ENCODE results near the gene ZNF536. TPM values are rescaled to one million over a fixed set of nuclear protein-coding genes. Genes with fewer than 3 reads are reported as not detected.
"Not testable (repeated sequence)": the region's sequence is repeated elsewhere in the genome, so short reads cannot be mapped to it uniquely, and the experiment has no call there.

ZNF536 gene
- total RNA-seq, 2 experiments from 2014 or later: not detected

DNA sequence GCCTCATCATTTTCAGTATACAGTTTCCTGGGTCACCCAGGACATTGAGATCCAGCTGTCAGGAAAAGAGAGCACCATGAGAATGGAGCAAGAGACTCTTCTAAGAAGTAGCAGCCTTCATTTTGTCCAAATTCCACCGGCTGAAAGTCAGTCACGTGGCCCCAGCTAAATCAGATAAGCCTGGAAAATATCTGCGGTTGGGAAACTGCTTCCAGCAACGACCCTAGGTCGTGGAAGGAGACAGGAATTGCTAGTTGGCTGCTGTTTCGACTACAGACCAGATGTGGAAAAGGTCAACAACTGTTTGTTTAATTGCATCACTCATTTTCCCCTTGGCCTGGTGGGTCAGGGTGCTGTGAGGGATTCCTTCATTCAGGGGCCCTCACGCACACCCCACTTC lies 107.0 kb downstream of the ZNF536 start:
- Mint-ChIP-seq H3K9me3 (peaks cover 9% of the 10 kb centered on the region), H3K27ac (no peak overlapping the region), H3K36me3 (ENCODE audit: low read depth) (no peaks in the 10 kb centered on the region), H3K4me1 (ENCODE audit: low read depth) (no peaks in the 10 kb centered on the region), H3K27me3 (ENCODE audit: low read depth) (peaks cover 7% of the 10 kb centered on the region), H3K4me3 (no peak overlapping the region)
- DNase-seq: no peak
- CTCF ChIA-PET: interaction anchor here (1.0 kb wide), 1 partner anchor 1745 kb away, joined by 3 read pairs; no protein-coding TSS in a partner anchor
- intact Hi-C loops (cut with micrococcal nuclease): no loop called here

DNA sequence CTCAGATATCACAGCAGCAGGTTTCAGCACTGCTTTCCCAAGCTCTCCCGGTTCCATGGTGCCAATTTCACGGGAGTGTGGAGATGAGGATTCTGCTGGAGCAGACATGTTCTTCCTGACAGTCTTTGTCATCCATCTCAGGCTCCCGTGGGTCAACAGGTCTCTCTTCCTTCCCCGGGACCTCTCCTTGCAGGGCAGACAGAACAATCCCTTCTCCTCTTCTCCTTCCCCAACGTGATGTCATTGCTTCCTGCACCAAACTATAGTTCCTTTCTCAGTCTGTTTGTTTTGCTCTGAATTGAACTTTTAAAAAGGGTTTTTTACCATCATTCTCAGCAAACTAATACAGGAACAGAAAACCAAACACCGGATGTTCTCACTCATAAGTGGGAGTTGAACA lies 107.9 kb downstream of the ZNF536 start:
- intact Hi-C loops (cut with micrococcal nuclease): no loop called here
- Mint-ChIP-seq H3K36me3 (ENCODE audit: low read depth) (no peaks in the 10 kb centered on the region), H3K4me3 (no peak overlapping the region), H3K9me3 (peaks cover 11% of the 10 kb centered on the region), H3K4me1 (ENCODE audit: low read depth) (no peaks in the 10 kb centered on the region), H3K27me3 (ENCODE audit: low read depth) (peaks cover 7% of the 10 kb centered on the region), H3K27ac (no peak overlapping the region)
- CTCF ChIA-PET: no interaction called here
- no peak for DNase-seq

DNA sequence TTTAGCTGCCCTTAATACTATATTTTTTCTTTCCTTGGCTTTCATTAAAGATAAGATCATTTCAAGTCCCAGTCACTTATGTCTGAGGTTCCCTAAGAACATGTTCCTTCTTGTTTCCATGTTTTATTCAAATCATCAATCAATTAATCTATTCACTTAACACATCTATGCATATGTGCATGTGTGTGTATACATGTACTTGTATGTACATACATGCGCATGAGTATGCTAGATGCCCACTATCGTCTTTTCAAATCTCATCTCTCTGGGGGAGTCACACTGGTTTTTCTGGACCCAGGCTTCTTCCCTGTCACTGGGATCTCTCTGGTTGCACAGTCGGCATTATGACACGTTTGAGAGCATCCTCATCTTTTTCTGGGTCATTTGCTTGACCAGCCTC lies 108.9 kb downstream of the ZNF536 start:
- CTCF ChIA-PET: no interaction called here
- H3K9me3 Mint-ChIP-seq: peaks cover 11% of the 10 kb centered on the region
- DNase-seq: no peak
- H3K4me1 Mint-ChIP-seq (ENCODE audit: low read depth): no peaks in the 10 kb centered on the region
- H3K27me3 Mint-ChIP-seq (ENCODE audit: low read depth): peaks cover 7% of the 10 kb centered on the region
- no peak overlapping the region for H3K4me3 Mint-ChIP-seq
- H3K36me3 Mint-ChIP-seq (ENCODE audit: low read depth): no peaks in the 10 kb centered on the region
- H3K27ac Mint-ChIP-seq: no peak overlapping the region
- intact Hi-C loops (cut with micrococcal nuclease): no loop called here

DNA sequence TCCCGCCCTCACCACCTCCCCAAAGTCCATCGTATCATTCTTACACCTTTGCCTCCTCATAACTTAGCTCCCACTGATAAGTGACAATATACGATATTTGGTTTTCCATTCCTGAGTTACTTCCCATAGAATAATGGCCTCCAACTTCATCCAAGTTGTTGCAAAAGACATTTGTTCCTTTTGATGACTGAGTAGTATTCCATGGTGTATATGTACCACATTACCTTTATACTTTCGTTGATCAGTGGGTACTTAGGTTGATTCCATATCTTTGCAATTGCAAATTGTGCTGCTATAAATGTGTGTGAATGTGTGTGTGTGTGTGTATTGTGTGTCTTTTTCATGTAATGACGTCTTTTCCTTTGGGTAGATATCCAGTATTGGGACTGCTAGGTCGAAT lies 109.6 kb downstream of the ZNF536 start:
- peaks cover 10% of the 10 kb centered on the region for H3K27me3 Mint-ChIP-seq (ENCODE audit: low read depth)
- H3K9me3 Mint-ChIP-seq: peaks cover 11% of the 10 kb centered on the region
- H3K36me3 Mint-ChIP-seq (ENCODE audit: low read depth): no peaks in the 10 kb centered on the region
- no peak overlapping the region for H3K27ac Mint-ChIP-seq
- no peak for DNase-seq
- no peak overlapping the region for H3K4me3 Mint-ChIP-seq
- no peaks in the 10 kb centered on the region for H3K4me1 Mint-ChIP-seq (ENCODE audit: low read depth)
- intact Hi-C loops (cut with micrococcal nuclease): no loop called here
- CTCF ChIA-PET: no interaction called here

DNA sequence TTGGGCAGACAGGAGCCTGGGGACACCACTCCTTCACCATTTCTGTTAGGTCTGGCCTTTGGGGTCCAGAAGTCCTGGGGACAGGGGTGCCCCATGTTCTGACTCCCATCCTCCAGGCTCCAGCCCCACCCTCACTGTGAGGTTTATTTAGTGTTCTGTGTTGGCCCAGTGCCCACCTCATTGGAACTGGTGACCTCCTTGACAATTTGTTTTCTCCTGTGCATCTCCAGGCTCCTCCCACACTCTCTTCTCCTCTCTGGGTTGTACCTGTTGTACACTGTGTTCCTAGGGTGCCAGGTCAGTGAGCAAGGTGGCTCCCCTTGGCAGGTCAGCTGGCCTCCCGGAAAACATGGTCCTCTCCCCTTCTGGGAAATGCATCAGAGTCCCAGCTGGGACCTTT lies 110.8 kb downstream of the ZNF536 start:
- Mint-ChIP-seq H3K27ac (no peak overlapping the region), H3K4me3 (no peak overlapping the region), H3K36me3 (ENCODE audit: low read depth) (no peaks in the 10 kb centered on the region), H3K4me1 (ENCODE audit: low read depth) (no peaks in the 10 kb centered on the region), H3K9me3 (peaks cover 11% of the 10 kb centered on the region), H3K27me3 (ENCODE audit: low read depth) (peaks cover 8% of the 10 kb centered on the region)
- intact Hi-C loops (cut with micrococcal nuclease): no loop called here
- no peak for DNase-seq
- CTCF ChIA-PET: no interaction called here

DNA sequence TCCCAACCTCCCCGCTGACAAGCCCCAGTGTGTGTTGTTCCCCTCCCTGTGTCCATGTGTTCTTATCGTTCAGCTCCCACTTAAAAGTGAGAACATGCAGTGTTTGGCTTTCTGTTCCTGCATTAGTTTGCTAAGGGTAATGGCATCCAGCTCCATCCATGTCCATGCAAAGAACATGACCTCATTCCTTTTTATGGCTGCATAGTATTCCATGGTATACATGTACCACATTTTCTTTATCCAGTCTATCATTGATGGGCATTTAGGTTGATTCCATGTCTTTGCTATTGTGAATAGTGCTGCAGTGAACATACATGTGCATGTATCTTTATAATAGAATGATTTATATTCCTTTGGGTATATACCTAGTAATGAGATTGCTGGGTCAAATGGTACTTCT lies 114.1 kb downstream of the ZNF536 start:
- H3K4me1 Mint-ChIP-seq (ENCODE audit: low read depth); intact Hi-C loops (cut with micrococcal nuclease); H3K27me3 Mint-ChIP-seq (ENCODE audit: low read depth); H3K36me3 Mint-ChIP-seq (ENCODE audit: low read depth); H3K4me3 Mint-ChIP-seq; DNase-seq; CTCF ChIA-PET; H3K27ac Mint-ChIP-seq: not testable (repeated sequence)
- H3K9me3 Mint-ChIP-seq: peaks cover 11% of the 10 kb centered on the region

DNA sequence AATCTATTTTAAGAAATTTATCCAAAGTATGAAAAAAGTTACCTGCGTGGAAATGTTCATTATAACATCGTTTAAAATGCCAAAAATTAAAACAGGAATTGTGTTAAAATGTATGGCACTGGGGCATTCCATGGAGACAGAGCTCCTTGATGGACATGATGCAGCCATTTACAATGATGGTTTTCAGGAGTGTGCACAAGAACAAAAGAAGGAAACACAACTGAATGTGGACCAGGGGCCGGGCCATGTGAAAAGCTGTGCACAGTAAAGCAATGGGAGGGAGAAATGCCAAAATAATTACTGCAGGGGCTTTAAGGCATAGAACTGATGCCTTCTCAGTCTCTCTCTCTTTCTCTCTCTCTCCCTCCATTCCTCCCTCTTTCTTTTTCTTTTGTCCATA lies 115.0 kb downstream of the ZNF536 start:
- no peak overlapping the region for H3K4me3 Mint-ChIP-seq
- H3K4me1 Mint-ChIP-seq (ENCODE audit: low read depth): no peaks in the 10 kb centered on the region
- H3K27me3 Mint-ChIP-seq (ENCODE audit: low read depth): peaks cover 13% of the 10 kb centered on the region
- CTCF ChIA-PET: no interaction called here
- H3K36me3 Mint-ChIP-seq (ENCODE audit: low read depth): no peaks in the 10 kb centered on the region
- H3K9me3 Mint-ChIP-seq: peaks cover 7% of the 10 kb centered on the region
- no peak overlapping the region for H3K27ac Mint-ChIP-seq
- DNase-seq: no peak
- intact Hi-C loops (cut with micrococcal nuclease): no loop called here

DNA sequence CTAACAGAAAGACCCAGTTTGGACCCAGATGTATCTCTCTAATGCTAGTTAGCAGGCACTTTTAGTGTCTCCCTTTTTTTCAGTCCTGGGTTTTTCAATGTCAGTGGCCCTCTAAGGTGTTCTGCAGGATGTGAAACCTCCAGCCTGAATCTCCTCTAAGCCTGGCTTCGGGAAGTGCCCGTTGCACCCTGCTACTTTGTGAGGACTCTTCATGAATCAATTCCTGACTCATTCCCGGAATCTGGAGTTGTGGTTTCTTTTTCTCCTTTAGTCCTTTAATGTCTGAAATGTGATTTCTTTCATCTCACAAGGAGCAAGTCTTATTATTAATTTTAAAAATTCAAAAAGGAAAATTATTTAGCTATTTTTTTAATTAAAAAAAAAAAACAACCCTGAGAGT lies 116.0 kb downstream of the ZNF536 start:
- intact Hi-C loops (cut with micrococcal nuclease): no loop called here
- DNase-seq: no peak
- Mint-ChIP-seq H3K27me3 (ENCODE audit: low read depth) (peaks cover 14% of the 10 kb centered on the region), H3K36me3 (ENCODE audit: low read depth) (no peaks in the 10 kb centered on the region), H3K4me3 (no peak overlapping the region), H3K9me3 (peaks cover 7% of the 10 kb centered on the region), H3K27ac (no peak overlapping the region), H3K4me1 (ENCODE audit: low read depth) (no peaks in the 10 kb centered on the region)
- CTCF ChIA-PET: no interaction called here

DNA sequence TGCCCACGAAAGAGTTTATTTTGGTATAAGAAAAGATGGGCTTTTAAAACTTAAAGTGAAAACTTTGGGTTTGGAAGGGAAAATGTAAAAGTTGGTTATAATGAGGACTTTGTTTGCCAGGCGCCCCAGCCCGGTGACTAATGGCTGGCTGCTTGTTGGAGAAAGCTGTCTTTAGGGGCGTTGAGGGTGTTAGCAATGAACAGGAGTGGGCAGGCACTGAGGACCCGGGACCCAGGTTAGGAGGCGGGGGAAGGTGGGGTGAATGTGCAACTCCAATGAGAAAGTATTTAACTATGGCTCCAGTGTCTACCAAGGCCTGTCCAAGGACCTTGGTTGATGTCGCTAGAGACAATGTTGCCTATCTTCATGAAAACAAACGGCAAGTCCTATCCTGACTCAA lies 118.6 kb downstream of the ZNF536 start:
- CTCF ChIA-PET: no interaction called here
- H3K9me3 Mint-ChIP-seq: no peaks in the 10 kb centered on the region
- no peak overlapping the region for H3K27ac Mint-ChIP-seq
- DNase-seq: no peak
- no peaks in the 10 kb centered on the region for H3K4me1 Mint-ChIP-seq (ENCODE audit: low read depth)
- intact Hi-C loops (cut with micrococcal nuclease): no loop called here
- no peak overlapping the region for H3K4me3 Mint-ChIP-seq
- no peaks in the 10 kb centered on the region for H3K36me3 Mint-ChIP-seq (ENCODE audit: low read depth)
- peaks cover 11% of the 10 kb centered on the region for H3K27me3 Mint-ChIP-seq (ENCODE audit: low read depth)

DNA sequence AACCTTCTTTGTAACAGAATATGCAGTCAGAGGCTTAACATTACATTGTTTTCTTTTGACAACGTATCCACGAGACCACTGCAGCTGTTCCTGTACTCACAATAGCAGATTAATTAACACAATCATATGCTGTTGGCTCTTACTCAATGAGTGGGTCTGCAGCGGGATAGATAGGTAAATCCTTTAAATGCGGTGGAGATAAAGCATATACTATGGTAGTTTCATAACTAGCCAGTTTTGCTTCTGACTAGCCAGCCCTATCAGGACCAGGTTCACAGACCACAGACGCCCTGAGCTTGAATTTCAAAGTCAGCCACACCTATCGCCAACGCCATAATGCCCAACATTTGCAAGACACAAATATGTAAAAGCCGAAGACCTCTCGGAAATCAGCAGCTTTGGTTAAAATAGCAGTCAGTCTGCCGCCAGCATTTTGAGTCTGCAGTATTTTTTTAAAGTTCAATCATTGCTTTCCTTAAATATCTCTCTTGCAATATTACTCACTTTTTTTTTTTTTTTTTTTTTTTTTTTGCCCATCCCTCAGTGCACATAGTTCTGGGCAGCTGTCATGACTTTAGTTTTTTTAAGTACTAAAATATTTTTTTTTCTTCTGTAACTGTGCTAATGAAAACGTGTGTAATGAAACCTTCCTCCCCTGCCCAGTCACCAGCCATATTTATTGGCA lies 120.5 kb downstream of the ZNF536 start:
- H3K36me3 Mint-ChIP-seq (ENCODE audit: low read depth): no peaks in the 10 kb centered on the region
- peaks cover 8% of the 10 kb centered on the region for H3K27me3 Mint-ChIP-seq (ENCODE audit: low read depth)
- no peaks in the 10 kb centered on the region for H3K4me1 Mint-ChIP-seq (ENCODE audit: low read depth)
- CTCF ChIA-PET: no interaction called here
- H3K9me3 Mint-ChIP-seq: no peaks in the 10 kb centered on the region
- DNase-seq: no peak
- H3K4me3 Mint-ChIP-seq: no peak overlapping the region
- no peak overlapping the region for H3K27ac Mint-ChIP-seq
- intact Hi-C loops (cut with micrococcal nuclease): no loop called here

DNA sequence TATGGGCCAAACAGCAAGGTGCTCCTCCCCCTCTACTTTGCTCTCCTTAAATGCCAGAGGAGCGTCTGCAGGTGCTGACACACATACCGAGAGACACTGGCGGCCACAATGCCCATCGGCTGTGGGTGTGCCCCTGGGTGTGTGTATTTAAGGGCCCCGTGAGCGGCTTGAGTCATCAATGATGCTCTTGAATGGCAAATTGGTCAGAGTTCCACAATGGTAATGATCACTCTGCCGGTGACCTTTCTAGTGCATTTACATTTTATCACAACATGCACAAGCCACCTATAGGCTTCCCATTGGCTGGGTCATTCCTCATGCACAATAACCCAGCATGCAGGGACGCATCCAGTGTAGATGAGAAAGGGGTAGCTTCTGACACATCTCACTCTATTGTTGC lies 124.8 kb downstream of the ZNF536 start:
- H3K36me3 Mint-ChIP-seq (ENCODE audit: low read depth): no peaks in the 10 kb centered on the region
- DNase-seq: no peak
- intact Hi-C loops (cut with micrococcal nuclease): no loop called here
- CTCF ChIA-PET: no interaction called here
- H3K4me1 Mint-ChIP-seq (ENCODE audit: low read depth): no peaks in the 10 kb centered on the region
- no peak overlapping the region for H3K4me3 Mint-ChIP-seq
- peaks cover 7% of the 10 kb centered on the region for H3K27me3 Mint-ChIP-seq (ENCODE audit: low read depth)
- H3K9me3 Mint-ChIP-seq: no peaks in the 10 kb centered on the region
- H3K27ac Mint-ChIP-seq: no peak overlapping the region

DNA sequence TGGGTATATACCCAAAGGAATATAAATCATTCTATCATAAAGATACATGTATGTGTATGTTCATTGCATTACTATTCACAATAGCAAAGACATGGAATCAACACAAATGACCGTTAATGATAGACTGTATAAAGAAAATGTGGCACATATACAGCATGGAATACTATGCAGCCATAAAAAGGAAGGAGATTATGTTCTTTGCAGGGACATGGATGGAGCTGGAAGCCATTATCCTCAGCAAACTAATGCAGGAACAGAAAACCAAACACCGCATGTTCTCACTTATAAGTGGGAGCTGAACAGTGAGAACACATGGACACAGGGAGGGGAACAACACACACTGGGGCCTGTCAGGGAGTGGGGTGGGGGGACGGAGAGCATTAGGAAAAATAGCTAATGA lies 125.9 kb downstream of the ZNF536 start:
- H3K36me3 Mint-ChIP-seq (ENCODE audit: low read depth); H3K27ac Mint-ChIP-seq; H3K9me3 Mint-ChIP-seq; DNase-seq; intact Hi-C loops (cut with micrococcal nuclease); H3K4me1 Mint-ChIP-seq (ENCODE audit: low read depth); H3K27me3 Mint-ChIP-seq (ENCODE audit: low read depth); H3K4me3 Mint-ChIP-seq: not testable (repeated sequence)
- CTCF ChIA-PET: interaction anchor here (0.7 kb wide), 1 partner anchor 608 kb away, joined by 3 read pairs; no protein-coding TSS in a partner anchor

DNA sequence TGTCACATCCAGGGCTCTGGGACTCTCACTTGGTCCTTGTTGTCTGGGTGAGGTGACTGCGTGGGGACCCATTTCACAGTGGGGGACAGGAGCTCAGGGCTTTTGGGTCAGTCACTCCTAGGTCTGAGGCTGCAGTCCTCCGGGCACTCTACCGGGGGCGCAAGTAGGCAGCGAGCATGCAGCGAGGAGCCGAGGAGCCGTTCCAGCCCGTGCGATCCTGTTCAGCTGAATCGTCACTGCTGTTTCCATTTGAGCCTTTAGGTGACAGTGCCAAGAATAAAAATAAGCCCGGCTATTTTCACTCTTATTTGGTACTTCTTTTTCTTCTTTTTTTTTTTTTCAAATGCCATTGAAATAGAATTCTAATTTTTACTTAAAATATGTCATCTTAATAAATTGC lies 126.5 kb downstream of the ZNF536 start:
- intact Hi-C loops (cut with micrococcal nuclease): no loop called here
- no peak overlapping the region for H3K4me3 Mint-ChIP-seq
- no peaks in the 10 kb centered on the region for H3K36me3 Mint-ChIP-seq (ENCODE audit: low read depth)
- no peaks in the 10 kb centered on the region for H3K4me1 Mint-ChIP-seq (ENCODE audit: low read depth)
- CTCF ChIA-PET: no interaction called here
- H3K9me3 Mint-ChIP-seq: no peaks in the 10 kb centered on the region
- H3K27me3 Mint-ChIP-seq (ENCODE audit: low read depth): peaks cover 10% of the 10 kb centered on the region
- no peak overlapping the region for H3K27ac Mint-ChIP-seq
- DNase-seq: no peak
